Measurements from ENCODE around the gene HABP2.

HABP2 gene

GRCh38 chr10:113525713-113526112 lies 27.1 kb upstream of the HABP2 start:
- no peak overlapping the region for H3K4me3 ChIP-seq (ENCODE audit: low read depth, low read length)
- TF ChIP-seq CTCF (IDR thresholded peaks at IDR 0.05; ENCODE audit: low read depth, low read length): no peak

GRCh38 chr10:113527211-113527906 lies 25.5 kb upstream of the HABP2 start:
- H3K4me3 ChIP-seq (ENCODE audit: low read depth, low read length): no peak overlapping the region
- no peak for TF ChIP-seq CTCF (IDR thresholded peaks at IDR 0.05; ENCODE audit: low read depth, low read length)

GRCh38 chr10:113528876-113529275 lies 24.0 kb upstream of the HABP2 start:
- H3K4me3 ChIP-seq (ENCODE audit: low read depth, low read length): no peak overlapping the region
- TF ChIP-seq CTCF (IDR thresholded peaks at IDR 0.05; ENCODE audit: low read depth, low read length): no peak

DNA sequence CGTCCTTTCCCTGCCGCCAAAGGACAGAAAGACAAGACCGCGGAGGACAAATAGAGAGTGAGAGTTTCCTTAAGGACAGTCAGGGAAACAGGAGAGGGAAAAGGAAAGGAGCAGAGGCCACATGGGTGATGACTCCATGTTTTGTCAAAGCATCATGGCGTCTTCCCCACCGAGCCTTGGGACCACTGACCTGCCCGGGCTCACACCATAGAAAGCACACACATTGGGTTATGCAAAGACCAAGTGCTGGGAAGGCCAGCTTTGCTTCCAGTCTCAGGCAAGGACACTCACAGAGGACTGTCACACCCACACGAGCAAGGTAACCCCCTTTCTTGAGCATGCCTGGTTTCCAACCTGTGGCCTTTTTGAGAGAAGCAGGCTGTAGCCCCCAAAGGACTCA lies 23.3 kb upstream of the HABP2 start:
- TF ChIP-seq CTCF (IDR thresholded peaks at IDR 0.05; ENCODE audit: low read depth, low read length): no peak
- H3K4me3 ChIP-seq (ENCODE audit: low read depth, low read length): no peak overlapping the region

GRCh38 chr10:113530476-113530875 lies 22.4 kb upstream of the HABP2 start:
- no peak for TF ChIP-seq CTCF (IDR thresholded peaks at IDR 0.05; ENCODE audit: low read depth, low read length)
- no peak overlapping the region for H3K4me3 ChIP-seq (ENCODE audit: low read depth, low read length)

DNA sequence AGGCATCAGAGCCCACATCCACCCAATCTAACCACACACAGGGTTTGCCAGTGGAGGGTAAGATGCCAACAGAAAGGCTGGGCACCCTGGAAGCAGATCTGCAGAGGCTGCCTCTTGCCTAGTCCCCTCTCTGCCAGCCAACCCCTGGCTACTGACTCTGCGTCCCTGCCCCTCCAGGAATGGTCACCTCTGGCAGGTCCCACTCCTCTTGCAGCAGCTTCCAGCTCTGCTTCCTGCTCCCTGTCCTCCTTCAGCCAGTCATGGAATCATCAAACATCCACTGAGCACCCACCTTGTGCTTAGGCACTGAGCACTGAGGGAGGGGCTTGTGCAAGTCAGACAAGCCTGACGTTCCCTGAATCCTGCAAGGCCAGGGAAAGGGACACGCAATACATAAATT lies 20.1 kb upstream of the HABP2 start:
- no peak overlapping the region for H3K4me3 ChIP-seq (ENCODE audit: low read depth, low read length)
- no peak for TF ChIP-seq CTCF (IDR thresholded peaks at IDR 0.05; ENCODE audit: low read depth, low read length)

- TF ChIP-seq CTCF (IDR thresholded peaks at IDR 0.05; ENCODE audit: low read depth, low read length): no peak
These were observed 19.1 kb upstream of the HABP2 start for GRCh38 chr10:113533801-113534200.

More at GRCh38 chr10:113533801-113534200, 19.1 kb upstream of the HABP2 start:
- no peak overlapping the region for H3K4me3 ChIP-seq (ENCODE audit: low read depth, low read length)

Data from WI38 (cell line).